HG02884 (cell line): ENCODE results near the gene TLR6.
"Not testable (repeated sequence)": the region's sequence is repeated elsewhere in the genome, so short reads cannot be mapped to it uniquely, and the experiment has no call there.

Experiments used
- ATAC-seq: cut with Tn5 transposase; IDR thresholded peaks from one replicate; pipeline ENCODE4 v1.9.1; 2021; ENCODE audit warnings: mild to moderate bottlenecking, moderate library complexity; ENCODE audit not compliant: unreplicated experiment

Gene TLR6

GRCh38 chr4:38823766-38824165, 32.9 kb downstream of the TLR6 start:
- no peak for ATAC-seq

GRCh38 chr4:38822748-38823303, 33.8 kb downstream of the TLR6 start:
- ATAC-seq, result no peak

GRCh38 chr4:38821739-38822138, 34.9 kb downstream of the TLR6 start:
- no peak for ATAC-seq

- ATAC-seq, result no peak
Observed at GRCh38 chr4:38820329-38821061, 36.1 kb downstream of the TLR6 start.

GRCh38 chr4:38819569-38819968, 37.0 kb downstream of the TLR6 start:
- no peak for ATAC-seq

- peak; percentile 55 for ATAC-seq
Observed at GRCh38 chr4:38818441-38818976, 38.1 kb downstream of the TLR6 start.

- no peak for ATAC-seq
Observed at GRCh38 chr4:38815885-38816782, 40.5 kb downstream of the TLR6 start.

GRCh38 chr4:38814386-38814785, 42.2 kb downstream of the TLR6 start:
- ATAC-seq, result no peak

GRCh38 chr4:38811297-38811696, 45.3 kb downstream of the TLR6 start:
- no peak for ATAC-seq

- not testable (repeated sequence) for ATAC-seq
Observed at GRCh38 chr4:38807462-38807861, 49.2 kb downstream of the TLR6 start.

GRCh38 chr4:38806251-38806650, 50.4 kb downstream of the TLR6 start:
- ATAC-seq, result not testable (repeated sequence)

- ATAC-seq, result peak; percentile 76
Observed at GRCh38 chr4:38805530-38806145, 51.0 kb downstream of the TLR6 start.

- ATAC-seq, result no peak
Observed at GRCh38 chr4:38804654-38805295, 51.8 kb downstream of the TLR6 start, which contains the start of gene TLR1. TLR1 (minus strand) TSS chr4:38804791; CDS start chr4:38798831, 5,960 bp downstream.

- ATAC-seq, result peak; percentile 51
Observed at GRCh38 chr4:38803833-38804653, 52.6 kb downstream of the TLR6 start.

- no peak for ATAC-seq
Observed at GRCh38 chr4:38802561-38803355, 53.9 kb downstream of the TLR6 start.

GRCh38 chr4:38800961-38801450, 55.6 kb downstream of the TLR6 start:
- ATAC-seq, result no peak

- no peak for ATAC-seq
Observed at GRCh38 chr4:38800366-38800765, 56.3 kb downstream of the TLR6 start.

GRCh38 chr4:38795087-38795486, 61.5 kb downstream of the TLR6 start:
- ATAC-seq, result no peak

- ATAC-seq, result no peak
Observed at GRCh38 chr4:38794051-38794450, 62.6 kb downstream of the TLR6 start.
